ENCODE results near the gene KIF6. TPM values are rescaled to one million over a fixed set of nuclear protein-coding genes. Genes with fewer than 3 reads are reported as not detected.

Gene KIF6
- total RNA-seq, 2 experiments from 2014 or later: not detected

DNA sequence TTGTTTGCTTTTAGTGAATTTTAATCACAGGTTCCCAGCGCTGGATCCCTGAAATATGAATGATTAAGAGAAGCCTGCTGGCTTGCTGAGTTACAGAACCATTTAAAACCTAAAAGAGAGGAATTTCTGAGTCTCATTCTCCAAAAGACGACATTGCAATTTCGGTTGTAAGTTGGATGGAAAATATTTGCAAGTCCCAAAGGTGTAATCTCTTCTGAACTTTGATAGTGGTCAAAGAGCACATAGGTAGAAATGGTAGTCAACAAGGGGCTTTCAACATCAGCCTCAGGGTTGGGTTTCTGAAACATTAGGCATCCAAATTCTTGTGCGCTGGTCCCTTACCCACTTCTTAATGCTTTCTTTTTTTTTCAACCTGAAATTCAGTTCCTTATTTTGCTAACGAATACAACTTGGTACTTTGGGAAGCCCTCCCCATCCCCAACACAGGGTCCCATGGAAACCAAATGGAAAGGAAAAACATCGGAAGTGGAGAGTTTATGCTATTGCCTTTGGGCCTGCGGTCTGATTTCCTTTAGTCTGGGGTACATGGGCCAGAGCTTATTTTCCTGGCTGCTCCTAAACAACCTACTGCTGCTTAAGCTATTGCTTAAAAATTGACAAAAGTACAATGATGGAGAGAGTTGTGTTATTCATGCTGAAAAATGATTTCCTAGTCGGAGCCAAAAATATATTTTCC is 285.7 kb downstream of the KIF6 start:
- H3K27me3 ChIP-seq (ENCODE audit: control insufficient read depth in 1 of 2, insufficient read depth in 2 of 2, low read length in 2 of 2): peaks cover 0 to 2% of the 10 kb centered on the region in 2 experiments
- no peak for DNase-seq
- Mint-ChIP-seq H3K27ac (no peak overlapping the region), H3K4me3 (no peak overlapping the region), H3K4me1 (ENCODE audit: low read depth) (no peaks in the 10 kb centered on the region), H3K36me3 (ENCODE audit: low read depth) (no peaks in the 10 kb centered on the region), H3K27me3 (peaks cover 6% of the 10 kb centered on the region), H3K9me3 (peaks cover 4% of the 10 kb centered on the region)
- intact Hi-C loops (cut with DNase I, micrococcal nuclease): no loop called here
- POLR2A ChIA-PET: no interaction called here
- no peak overlapping the region for H3K4me3 ChIP-seq (ENCODE audit: low read length)
- H3K4me1 ChIP-seq (ENCODE audit: insufficient read depth, low read length): no peaks in the 10 kb centered on the region
- no peak for TF ChIP-seq CTCF (IDR thresholded peaks at IDR 0.05)
- no peak overlapping the region for H3K27ac ChIP-seq (ENCODE audit: low read depth in 1 of 2, low read length in 2 of 2)
- no peaks in the 10 kb centered on the region for H3K36me3 ChIP-seq (ENCODE audit: insufficient read depth, low read length)
- no peak for ATAC-seq (ENCODE audit: poor library complexity)
- no peaks in the 10 kb centered on the region for H3K9me3 ChIP-seq (ENCODE audit: control insufficient read depth in 1 of 2, insufficient read depth in 1 of 2, low read length in 2 of 2)
- CTCF ChIA-PET: interaction anchor here (0.6 kb wide), 1 partner anchor 824 kb away, joined by 3 read pairs; no protein-coding TSS in a partner anchor

- no peak overlapping the region for H3K27ac Mint-ChIP-seq
- H3K4me3 Mint-ChIP-seq: no peak overlapping the region
- no peak for TF ChIP-seq CTCF (IDR thresholded peaks at IDR 0.05)
- no peaks in the 10 kb centered on the region for H3K36me3 Mint-ChIP-seq (ENCODE audit: low read depth)
- DNase-seq (no peak), ATAC-seq (ENCODE audit: poor library complexity) (no peak)
- POLR2A ChIA-PET: no interaction called here
- peaks cover 4% of the 10 kb centered on the region for H3K9me3 Mint-ChIP-seq
- CTCF ChIA-PET: no interaction called here
- intact Hi-C loops (cut with DNase I, micrococcal nuclease): no loop called here
- Histone ChIP-seq H3K9me3 (ENCODE audit: control insufficient read depth in 1 of 2, insufficient read depth in 1 of 2, low read length in 2 of 2) (no peaks in the 10 kb centered on the region), H3K4me3 (ENCODE audit: low read length) (no peak overlapping the region), H3K27me3 (ENCODE audit: control insufficient read depth in 1 of 2, insufficient read depth in 2 of 2, low read length in 2 of 2) (no peaks in the 10 kb centered on the region), H3K4me1 (ENCODE audit: insufficient read depth, low read length) (no peaks in the 10 kb centered on the region), H3K27ac (ENCODE audit: low read depth in 1 of 2, low read length in 2 of 2) (no peak overlapping the region), H3K36me3 (ENCODE audit: insufficient read depth, low read length) (no peaks in the 10 kb centered on the region)
- peaks cover under 1% of the 10 kb centered on the region for H3K27me3 Mint-ChIP-seq
- H3K4me1 Mint-ChIP-seq (ENCODE audit: low read depth): no peaks in the 10 kb centered on the region
These were observed 291.6 kb downstream of the KIF6 start for GRCh38 chr6:39433630-39434029.

- no peak overlapping the region for H3K27ac Mint-ChIP-seq
- CTCF ChIA-PET: no interaction called here
These were observed 292.7 kb downstream of the KIF6 start for GRCh38 chr6:39432330-39433025.

More at GRCh38 chr6:39432330-39433025, 292.7 kb downstream of the KIF6 start:
- Mint-ChIP-seq H3K27me3 (no peaks in the 10 kb centered on the region), H3K4me1 (ENCODE audit: low read depth) (no peaks in the 10 kb centered on the region), H3K9me3 (peaks cover 3% of the 10 kb centered on the region), H3K4me3 (no peak overlapping the region), H3K36me3 (ENCODE audit: low read depth) (no peaks in the 10 kb centered on the region)
- Histone ChIP-seq H3K36me3 (ENCODE audit: insufficient read depth, low read length) (no peaks in the 10 kb centered on the region), H3K27ac (ENCODE audit: low read depth in 1 of 2, low read length in 2 of 2) (no peak overlapping the region), H3K9me3 (ENCODE audit: control insufficient read depth in 1 of 2, insufficient read depth in 1 of 2, low read length in 2 of 2) (no peaks in the 10 kb centered on the region), H3K4me1 (ENCODE audit: insufficient read depth, low read length) (no peaks in the 10 kb centered on the region), H3K4me3 (ENCODE audit: low read length) (no peak overlapping the region), H3K27me3 (ENCODE audit: control insufficient read depth in 1 of 2, insufficient read depth in 2 of 2, low read length in 2 of 2) (no peaks in the 10 kb centered on the region)
- DNase-seq (no peak), ATAC-seq (ENCODE audit: poor library complexity) (no peak)
- intact Hi-C loops (cut with DNase I, micrococcal nuclease): no loop called here
- POLR2A ChIA-PET: no interaction called here
- TF ChIP-seq CTCF (IDR thresholded peaks at IDR 0.05): no peak
